DMS 273 (cell line): ENCODE data around the gene RFX1.

Experiments
- DNase-seq: peaks from one replicate; lab custom pipeline; 2025; ENCODE audit not compliant: unreplicated experiment; lab: John Stamatoyannopoulos, UW

The RFX1 gene

DNA sequence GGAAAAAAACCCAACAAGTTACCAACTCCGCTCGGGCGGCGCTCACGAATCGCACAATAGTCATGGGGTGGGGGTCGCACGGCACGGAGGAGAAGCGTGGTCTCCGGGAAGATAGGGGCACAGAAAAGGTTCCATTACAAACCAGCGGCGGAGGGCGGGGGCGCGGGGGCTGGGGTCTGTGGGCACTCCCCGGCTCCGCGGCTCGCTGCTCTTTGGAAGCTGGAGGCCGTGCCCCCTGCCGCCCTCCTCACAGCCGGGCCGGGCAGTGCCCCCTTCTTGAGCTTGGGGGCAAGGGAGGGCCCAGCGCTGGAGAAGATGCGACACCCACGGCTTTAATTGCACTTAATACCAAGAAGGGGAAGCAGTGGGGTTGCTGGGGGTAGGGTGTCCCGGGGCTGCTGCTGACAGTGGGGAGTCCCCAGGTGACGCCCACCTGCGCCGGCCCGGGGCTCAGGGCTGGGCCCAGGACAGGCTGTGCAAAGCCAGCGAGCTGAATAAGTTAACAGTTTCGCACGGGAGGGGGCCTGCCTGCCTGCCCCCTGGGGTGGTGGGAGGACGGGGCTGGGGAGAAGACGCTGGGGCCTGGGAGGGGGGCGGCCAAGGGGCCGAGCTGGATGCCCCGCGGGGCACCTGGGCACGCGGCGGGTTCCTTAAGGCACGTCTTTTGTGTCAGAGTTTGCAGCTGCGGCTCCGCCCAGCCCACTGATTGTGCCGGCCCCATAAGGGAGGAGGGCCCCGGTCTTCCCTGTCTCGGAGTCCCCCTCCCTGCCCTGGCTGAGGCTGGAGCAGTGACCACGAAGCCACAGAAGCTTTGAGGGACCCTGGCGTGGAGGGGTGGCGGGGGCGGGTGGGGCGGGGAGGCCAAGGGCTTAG, 44.1 kb downstream of the RFX1 start:
- DNase-seq = no peak

DNA sequence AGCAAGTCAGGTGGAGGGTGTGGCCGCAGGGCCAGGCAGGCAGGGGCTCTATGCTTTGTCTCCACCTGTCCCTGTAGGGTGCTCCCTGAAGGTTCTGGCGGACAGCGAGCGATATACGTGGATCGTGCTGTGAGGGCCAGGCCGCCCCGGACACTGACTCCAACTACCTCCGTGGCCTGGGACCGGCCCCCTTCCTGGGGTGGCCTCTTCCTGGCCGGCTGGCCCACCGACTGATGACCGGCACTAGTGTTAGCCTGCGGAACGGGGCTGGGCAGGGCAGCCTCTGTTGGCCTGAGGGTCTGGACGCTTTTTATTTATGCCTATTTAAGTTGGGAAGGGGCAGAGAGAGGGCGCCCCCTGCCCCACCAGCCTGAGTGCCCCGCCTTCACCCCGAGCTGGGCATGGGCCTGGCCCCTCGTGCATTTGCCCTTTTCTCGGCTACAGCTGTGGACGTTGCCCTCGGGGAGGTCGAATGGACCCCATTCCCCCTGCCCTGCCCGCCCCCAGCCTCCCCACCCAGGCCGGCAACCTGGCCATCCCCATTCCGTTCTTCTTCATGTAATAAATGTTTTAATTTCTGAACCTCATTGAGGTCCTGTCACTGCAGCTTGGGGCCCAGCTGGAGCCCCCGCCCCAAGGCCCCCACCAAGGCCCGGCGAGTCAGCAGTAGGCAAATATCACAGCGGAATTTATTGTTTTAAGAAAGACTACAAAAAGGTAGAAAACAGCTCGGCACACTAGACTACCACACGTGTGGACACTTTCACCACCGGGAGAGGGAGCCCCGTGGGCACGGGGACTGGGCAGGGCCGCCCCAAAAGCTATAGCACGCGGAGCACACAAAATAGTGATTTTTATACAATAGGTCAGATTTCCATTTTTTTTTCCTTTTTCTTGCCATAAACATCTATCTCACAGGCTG, 45.0 kb downstream of the RFX1 start:
- no peak for DNase-seq

DNA sequence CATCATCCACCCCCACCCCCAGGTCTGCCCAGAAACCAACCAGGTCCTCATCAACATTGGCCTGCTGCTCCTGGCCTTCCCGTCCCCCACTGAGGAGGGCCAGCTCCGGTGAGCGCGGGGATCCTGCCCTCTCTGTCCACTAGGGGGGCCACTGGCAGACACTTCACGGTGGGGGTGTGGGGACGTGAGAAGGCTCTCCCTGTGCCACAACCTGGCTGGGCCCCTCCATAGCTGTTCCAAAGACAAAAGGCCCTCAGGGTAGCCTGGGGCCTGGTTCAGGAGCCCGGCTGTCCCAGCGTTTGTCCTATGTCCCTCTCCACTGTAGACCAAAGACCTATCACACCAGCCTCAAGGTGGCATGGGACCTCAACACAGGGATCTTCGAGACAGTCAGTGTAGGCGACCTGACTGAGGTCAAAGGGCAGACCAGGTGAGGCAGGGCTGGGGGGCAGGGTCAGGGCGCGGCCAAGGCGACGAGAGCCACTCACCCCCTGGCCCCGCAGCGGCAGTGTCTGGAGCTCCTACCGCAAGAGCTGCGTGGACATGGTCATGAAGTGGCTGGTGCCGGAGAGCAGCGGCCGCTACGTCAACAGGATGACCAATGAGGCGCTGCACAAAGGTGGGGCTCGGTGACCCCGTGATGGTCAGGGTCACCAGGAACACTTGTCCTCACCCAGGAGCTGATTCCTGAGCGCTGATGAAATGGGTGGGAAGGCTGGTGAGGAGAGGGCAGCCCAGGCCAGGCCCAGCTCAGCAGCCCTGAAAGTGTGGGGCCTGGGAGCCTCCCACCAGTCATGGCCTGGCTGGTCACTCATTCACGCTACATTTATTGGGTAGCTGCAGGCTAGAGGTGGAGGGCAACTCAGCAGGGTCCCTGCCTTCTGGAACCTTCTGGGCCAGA, 45.9 kb downstream of the RFX1 start:
- peak; percentile 28 for DNase-seq

DNA sequence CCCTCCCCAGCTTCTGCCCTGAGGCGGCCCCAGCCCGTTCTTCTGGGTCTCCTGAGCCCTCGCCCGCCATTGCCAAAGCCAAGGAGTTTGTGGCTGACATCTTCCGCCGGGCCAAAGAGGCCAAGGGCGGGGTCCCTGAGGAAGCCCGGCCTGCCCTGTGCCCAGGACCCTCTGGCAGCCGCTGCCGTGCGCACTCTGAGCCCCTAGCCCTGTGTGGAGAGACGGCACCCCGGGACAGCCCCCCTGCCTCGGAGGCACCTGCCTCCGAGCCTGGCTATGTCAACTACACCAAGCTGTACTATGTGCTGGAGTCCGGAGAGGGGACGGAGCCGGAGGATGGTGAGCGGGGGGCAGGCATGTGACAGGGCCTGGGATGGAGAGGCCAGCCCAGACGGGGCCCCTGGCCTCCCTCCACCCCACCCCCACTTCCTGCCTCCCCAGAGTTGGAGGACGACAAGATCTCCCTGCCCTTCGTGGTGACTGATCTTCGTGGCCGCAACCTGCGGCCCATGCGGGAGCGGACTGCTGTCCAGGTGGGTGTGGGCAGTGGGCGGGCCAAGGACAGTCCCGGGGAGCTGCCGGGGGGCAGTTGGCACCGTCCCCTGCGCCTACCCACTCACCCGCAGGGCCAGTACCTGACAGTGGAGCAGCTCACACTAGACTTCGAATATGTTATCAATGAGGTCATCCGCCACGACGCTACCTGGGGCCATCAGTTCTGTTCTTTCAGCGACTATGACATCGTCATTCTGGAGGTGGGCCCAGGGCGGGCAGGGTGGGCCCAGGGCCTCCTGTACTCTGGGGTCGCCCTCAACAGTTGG, 46.8 kb downstream of the RFX1 start:
- DNase-seq = no peak

DNA sequence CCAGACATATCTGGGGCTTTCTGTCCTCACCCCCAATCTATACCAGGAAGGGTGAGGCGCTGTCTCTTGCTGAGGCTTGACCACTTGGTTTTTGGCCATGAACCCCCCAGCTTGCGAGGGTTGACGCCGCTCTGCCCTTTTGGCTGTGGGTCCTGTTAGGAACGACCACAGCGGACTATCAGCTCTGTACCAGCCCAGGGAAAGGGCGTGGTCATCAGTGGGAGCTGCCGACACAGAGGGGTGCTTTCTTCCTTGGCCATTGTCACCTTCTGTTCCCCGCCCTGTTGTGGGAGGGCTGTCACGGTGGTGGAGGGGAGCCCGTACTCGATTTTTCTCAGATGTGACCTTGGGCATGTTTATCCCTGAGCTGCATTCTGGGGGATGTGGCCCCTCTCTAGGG, 48.1 kb downstream of the RFX1 start:
- no peak for DNase-seq

DNA sequence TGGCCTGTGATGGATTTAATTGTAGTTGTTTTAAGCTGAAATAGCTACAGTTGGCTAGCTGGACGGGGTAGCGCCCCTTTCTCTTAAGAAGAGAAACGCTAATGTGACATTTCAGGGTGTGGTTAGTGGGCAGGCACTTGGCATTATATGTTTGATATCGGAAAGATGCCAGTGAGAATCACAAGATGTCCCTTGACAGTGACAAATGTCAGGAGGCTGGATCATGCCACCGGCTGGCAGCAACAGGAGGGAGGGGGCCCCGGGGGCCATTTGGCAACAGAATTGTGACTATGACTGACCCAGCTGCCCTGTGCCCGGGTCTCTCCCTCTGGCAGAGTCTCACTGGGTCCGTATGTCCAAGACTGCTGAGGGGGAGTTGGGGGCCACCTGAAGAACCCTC, 49.1 kb downstream of the RFX1 start:
- DNase-seq = no peak

DNA sequence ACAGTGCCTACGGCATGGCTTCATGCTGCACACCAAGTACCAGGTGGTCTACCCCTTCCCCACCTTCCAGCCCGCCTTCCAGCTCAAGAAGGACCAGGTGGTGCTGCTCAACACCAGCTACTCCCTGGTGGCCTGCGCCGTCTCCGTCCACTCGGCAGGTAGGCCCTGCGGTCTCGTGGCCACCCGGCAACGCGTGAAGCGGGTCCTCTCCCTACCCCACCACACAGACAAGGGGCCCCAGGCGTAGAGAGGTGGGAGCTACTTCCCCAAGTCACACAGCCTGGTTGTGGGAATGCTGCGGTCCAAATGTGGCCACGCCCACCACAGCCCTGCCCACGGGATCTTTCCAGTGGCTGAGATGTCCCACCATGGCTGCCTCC, 49.8 kb downstream of the RFX1 start:
- no peak for DNase-seq

DNA sequence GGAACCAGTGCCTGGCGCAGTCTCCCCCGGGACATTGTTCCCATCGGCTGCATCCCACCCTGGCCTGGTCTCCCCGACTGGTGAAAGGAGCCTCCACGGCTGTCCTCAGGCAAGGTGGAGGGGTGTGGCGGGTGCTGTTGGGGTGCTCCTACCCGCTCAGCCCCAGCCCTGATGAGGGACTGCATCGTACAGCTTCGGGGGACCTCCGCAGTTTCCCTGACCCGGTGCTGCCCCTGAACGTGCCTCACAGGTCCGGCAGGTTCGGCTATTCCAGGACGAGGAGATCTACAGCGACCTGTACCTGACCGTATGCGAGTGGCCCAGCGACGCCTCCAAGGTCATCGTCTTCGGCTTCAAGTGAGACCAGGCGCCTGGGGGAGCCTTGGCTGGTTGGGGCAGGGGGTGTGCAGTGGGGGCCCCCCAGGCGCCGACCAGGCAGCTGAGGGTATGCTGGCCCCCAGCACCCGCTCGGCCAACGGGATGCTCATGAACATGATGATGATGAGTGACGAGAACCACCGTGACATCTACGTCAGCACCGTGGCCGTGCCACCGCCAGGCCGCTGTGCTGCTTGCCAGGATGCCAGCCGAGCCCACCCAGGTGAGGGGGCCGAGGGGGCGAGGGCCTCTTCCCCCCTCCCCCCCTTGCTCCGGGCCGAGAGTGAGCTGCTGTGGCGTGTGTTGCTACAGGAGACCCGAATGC, 50.3 kb downstream of the RFX1 start:
- no peak for DNase-seq

DNA sequence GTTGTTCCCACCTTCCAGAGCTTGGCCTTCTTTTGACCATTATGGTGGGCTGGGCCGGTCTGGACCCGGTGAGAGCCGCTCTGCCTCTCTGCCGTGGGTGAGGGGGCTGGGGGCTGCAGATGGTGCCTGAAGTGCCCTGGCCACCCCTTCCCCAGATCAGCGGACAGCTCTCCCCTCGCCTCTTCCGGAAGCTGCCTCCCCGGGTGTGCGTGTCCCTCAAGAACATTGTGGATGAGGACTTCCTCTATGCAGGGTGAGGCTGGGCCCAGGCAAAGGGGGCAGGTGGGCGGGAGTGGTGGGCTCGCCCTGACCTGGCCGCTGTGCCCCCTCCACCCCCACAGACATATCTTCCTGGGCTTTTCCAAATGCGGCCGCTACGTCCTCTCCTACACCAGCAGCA, 51.9 kb downstream of the RFX1 start:
- DNase-seq = no peak

DNA sequence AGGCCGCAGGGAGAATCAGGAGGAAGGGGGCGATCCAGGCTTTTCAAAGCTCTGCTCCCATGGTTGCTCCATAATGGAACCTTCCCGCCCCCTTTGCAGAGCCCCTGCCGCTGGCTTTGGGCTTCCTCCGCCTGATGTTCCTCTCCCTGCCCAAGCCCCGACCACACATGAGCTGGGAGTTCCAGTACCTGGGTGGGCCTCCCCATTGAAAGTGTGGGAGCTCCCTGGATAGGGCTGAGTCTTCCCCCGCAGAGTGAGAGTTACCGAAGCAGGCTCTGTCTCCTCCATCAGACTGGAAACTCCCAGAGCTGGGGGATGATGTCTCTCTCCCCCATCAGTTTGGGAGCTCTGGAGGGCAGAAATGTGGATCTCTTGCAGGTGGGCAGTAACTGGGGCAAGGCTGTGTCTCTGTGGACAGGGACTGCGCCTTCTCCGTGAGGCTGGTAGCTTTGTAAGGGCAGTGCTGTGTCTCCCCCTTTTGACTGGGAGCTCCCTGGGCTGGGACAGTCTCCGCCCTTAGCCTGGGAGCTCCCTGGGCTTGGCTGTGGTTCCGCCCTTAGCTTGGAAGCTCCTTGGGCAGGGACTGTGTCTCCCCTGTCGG, 53.1 kb downstream of the RFX1 start:
- DNase-seq = peak; percentile 63

DNA sequence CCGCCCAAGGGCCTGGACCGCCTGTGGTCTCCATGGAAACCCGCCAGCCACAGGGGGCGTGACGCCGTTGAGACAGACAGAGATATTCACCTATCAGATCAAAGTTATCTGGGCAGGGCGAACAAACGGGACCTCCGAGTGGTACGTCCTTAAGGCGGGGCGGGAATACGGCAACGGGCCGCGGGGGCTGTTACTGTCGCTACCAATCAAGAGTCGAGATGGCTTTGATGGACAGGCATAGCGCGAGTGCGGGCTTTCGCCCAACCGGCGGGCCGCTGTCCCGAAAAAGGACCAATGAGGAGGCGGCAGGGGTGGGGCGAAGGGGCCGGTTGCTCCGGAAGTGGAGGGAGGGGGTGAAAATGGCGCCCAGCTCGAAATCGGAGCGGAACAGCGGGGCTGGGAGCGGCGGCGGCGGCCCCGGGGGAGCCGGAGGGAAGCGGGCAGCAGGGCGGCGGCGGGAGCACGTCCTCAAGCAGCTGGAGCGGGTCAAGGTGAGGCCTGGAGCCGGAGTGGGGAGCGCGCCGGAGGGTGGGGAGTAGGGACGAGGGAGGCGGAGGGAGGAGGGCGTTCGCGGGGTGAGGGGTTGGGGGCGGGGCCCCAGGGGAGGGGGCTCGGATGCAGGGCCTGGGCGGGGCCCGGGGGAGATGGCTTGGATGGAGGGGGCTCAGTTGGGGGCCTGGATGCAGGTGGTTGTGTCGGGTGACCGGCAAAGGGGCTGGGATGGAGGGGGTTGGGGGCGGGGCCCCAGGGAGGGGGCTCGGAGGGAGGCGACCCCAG, 53.8 kb downstream of the RFX1 start, which contains the start of gene DCAF15:
Gene DCAF15 (plus strand): TSS at position 356 of the 777 bp plus-strand sequence. CDS start 4 bp downstream, at position 360.
- peak; percentile 100 for DNase-seq

DNA sequence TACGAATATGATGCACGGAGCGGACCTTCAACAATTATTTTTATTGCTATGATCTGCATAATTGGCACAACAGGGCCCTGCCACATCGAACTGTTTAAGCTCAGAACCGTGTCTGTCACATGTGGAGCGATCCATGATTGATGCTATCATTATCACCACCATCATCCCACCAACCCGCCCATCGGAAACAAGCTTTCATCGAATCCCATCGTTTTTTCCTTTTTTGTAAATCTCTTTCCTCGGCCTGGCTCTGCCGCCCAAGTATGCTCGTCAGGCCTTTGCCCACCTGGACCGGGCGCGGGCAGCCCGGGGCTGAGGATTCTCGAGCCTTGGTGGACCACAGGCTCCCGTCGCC, 54.3 kb downstream of the RFX1 start:
- DNase-seq = no peak

DNA sequence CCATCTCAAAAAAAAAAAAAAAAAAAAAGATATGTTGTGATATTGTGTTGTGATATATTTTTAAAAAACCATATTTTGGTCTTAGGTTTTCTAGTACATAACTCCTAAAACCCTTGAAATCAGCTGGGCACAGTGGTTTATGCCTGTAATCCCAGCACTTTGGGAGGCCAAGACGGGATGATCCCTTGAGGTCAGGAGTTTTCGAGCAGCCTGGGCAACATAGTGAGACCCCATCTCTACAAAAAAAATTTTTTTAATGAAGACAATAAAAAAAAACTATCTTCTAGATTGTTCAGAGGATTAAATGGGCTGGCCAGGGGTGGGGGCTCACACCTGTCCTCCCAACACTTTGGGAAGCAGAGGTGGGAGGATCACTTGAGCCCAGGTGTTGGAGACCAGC, 55.1 kb downstream of the RFX1 start:
- DNase-seq = no peak

DNA sequence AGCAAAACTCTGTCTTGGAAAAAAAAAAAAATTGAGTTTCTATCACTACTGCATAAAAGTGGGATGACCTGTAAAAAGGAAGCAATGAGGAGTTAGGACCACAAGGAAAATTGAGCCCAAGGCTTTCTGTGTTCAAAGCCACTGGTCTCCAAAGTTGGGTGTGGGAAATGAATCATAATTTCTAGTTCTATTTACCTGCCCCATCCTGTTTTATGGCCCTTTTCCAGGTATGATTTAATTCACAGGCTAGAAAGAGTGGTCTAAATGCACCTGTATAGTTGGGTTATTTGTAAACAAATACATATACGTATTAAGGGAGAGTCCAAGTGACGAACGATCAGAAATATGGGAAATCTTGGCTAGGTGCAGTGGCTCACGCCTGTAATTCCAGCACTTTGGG, 59.7 kb downstream of the RFX1 start:
- no peak for DNase-seq

DNA sequence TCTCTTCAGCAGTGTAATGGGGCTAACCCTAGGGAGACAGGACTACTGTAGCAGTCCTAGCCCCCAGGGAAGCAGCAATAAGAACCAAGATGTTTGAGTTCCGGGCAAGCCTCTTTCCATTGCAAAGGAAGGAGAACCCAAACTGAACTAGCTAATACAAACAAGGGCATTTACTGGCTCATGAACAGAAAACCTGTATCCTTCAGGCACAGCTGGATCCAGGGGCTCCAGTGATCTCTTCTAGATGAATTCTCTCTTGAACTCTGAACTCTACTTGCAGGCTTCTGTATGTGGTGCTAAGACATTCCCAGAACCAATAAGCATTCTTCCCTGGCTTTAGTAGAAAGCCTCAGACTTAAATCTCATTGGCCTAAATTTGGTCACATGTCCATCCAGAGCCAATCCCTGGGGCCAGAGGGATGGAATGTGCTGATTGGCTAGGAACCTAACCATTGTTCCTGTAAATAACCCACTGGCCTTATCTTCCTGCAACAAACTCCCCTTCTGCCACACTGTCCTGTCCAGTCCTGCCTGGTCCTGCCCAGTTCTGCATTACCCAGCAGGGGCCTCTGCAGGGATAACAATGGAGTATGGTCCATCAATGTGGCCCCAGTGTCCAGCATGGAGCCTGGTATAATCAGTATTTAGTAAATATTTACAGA, 64.0 kb downstream of the RFX1 start:
- DNase-seq = no peak

DNA sequence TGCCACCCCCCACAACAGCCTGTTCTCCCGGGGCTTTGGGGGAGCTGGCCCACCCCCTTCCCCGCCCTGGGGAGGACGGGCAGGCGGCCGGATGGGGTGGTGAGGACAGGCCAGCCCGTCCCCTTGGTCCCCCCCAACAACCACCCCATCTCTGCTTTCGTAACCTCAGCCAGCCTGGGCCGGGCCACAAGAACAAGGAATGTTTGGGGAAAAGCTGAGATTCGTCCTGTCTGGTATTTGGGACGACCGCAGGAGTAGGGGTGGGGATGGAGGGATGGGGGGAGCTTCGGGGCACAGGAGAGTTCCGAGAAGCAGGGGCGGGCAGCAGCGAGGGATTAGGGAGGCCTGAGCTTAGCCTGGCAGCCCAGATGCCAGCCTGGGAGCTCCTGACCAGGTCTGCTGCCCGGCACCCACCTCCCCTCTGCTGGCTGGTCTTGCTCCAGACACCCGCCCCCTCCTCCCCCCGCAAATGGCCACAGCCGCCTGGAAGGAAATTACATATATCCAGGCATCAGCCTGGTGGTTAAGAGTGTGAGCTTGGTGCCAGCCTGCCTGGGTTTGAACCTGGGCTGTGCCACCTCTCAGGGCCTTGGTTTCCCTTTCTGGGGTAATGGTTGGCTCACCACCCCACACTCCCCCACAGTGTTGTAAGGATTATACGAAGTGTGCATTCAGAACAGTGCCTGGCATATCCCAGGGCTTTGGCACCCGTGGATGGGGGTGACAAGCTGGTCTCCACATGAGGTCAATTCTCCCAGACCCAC, 67.6 kb downstream of the RFX1 start, which contains the start of gene PODNL1:
Gene PODNL1 (minus strand): TSS at position 117 of the 764 bp plus-strand sequence. CDS start 236 bp downstream, outside the sequence.
- DNase-seq = peak; percentile 39
